Measurements from ENCODE around the gene LYRM9. TPM values are rescaled to one million over a fixed set of nuclear protein-coding genes. Genes with fewer than 3 reads are reported as not detected.

Gene LYRM9
- polyA plus RNA-seq, 1 donor (not counting 4 experiments of a cell fraction or from before 2014, with no cell fraction given): 3.0 TPM

GRCh38 chr17:27855454-27855853 lies 37.7 kb downstream of the LYRM9 start:
- no peaks in the 10 kb centered on the region for H3K36me3 ChIP-seq (ENCODE audit: control insufficient read depth in 2 of 2, extremely low read depth in 1 of 2, insufficient read depth in 2 of 2, low read length in 2 of 2)
- no peaks in the 10 kb centered on the region for H3K9me1 ChIP-seq (ENCODE audit: control insufficient read depth, extremely low read depth, insufficient read depth, low read length)
- H3K4me1 ChIP-seq (ENCODE audit: control insufficient read depth, extremely low read depth, insufficient read depth, low read length): no peaks in the 10 kb centered on the region
- H3K27ac ChIP-seq (ENCODE audit: control insufficient read depth, insufficient read depth, low read length): no peak overlapping the region
- H3K27me3 ChIP-seq (ENCODE audit: control insufficient read depth, extremely low read depth, insufficient read depth, low read length): peaks cover 13% of the 10 kb centered on the region
- H3K4me3 ChIP-seq (ENCODE audit: control insufficient read depth in 2 of 3, extremely low read depth in 1 of 3, insufficient read depth in 2 of 3, low read depth in 1 of 3, low read length in 3 of 3): no peak overlapping the region
- H3K4me2 ChIP-seq (ENCODE audit: control insufficient read depth, extremely low read depth, insufficient read depth, low read depth, low read length): no peak overlapping the region
- TF ChIP-seq CTCF (optimal IDR thresholded peaks at IDR 0.05 in 1 of 3, IDR thresholded peaks at IDR 0.05 in 1 of 3, conservative IDR thresholded peaks at IDR 0.05 in 1 of 3; ENCODE audit: extremely low read depth in 1 of 3, insufficient read depth in 2 of 3, low read length in 3 of 3) (no peak), EZH2 (IDR thresholded peaks at IDR 0.05; ENCODE audit: low read length) (no peak)
- DNase-seq (ENCODE audit: low read depth, low spot score): no peak
- no peaks in the 10 kb centered on the region for H4K20me1 ChIP-seq (ENCODE audit: control insufficient read depth, extremely low read depth, insufficient read depth, low read length)
- H2AFZ ChIP-seq (ENCODE audit: control insufficient read depth, low read length): no peak overlapping the region
- H3K79me2 ChIP-seq (ENCODE audit: control insufficient read depth, insufficient read depth, low read length): no peaks in the 10 kb centered on the region
- FAIRE-seq: no peak
- H3K9ac ChIP-seq (ENCODE audit: control insufficient read depth, extremely low read depth, insufficient read depth, low read length): no peak overlapping the region
- dilution Hi-C loops (cut with MboI; ENCODE audit: extremely low pct_ligation_motif_present, low sequenced_read_pairs): no loop called here
- H3K9me3 ChIP-seq (ENCODE audit: control insufficient read depth, low read depth, low read length): no peaks in the 10 kb centered on the region

- dilution Hi-C loops (cut with MboI; ENCODE audit: extremely low pct_ligation_motif_present, low sequenced_read_pairs): no loop called here
- peaks cover 13% of the 10 kb centered on the region for H3K27me3 ChIP-seq (ENCODE audit: control insufficient read depth, extremely low read depth, insufficient read depth, low read length)
- no peaks in the 10 kb centered on the region for H3K36me3 ChIP-seq (ENCODE audit: control insufficient read depth in 2 of 2, extremely low read depth in 1 of 2, insufficient read depth in 2 of 2, low read length in 2 of 2)
- no peak overlapping the region for H3K4me2 ChIP-seq (ENCODE audit: control insufficient read depth, extremely low read depth, insufficient read depth, low read depth, low read length)
- H3K79me2 ChIP-seq (ENCODE audit: control insufficient read depth, insufficient read depth, low read length): no peaks in the 10 kb centered on the region
- TF ChIP-seq CTCF (optimal IDR thresholded peaks at IDR 0.05 in 1 of 3, IDR thresholded peaks at IDR 0.05 in 1 of 3, conservative IDR thresholded peaks at IDR 0.05 in 1 of 3; ENCODE audit: extremely low read depth in 1 of 3, insufficient read depth in 2 of 3, low read length in 3 of 3): no peak
- TF ChIP-seq EZH2 (IDR thresholded peaks at IDR 0.05; ENCODE audit: low read length): no peak
- H2AFZ ChIP-seq (ENCODE audit: control insufficient read depth, low read length): no peak overlapping the region
- DNase-seq (ENCODE audit: low read depth, low spot score) (no peak), FAIRE-seq (no peak)
- H3K9ac ChIP-seq (ENCODE audit: control insufficient read depth, extremely low read depth, insufficient read depth, low read length): no peak overlapping the region
- no peaks in the 10 kb centered on the region for H3K9me1 ChIP-seq (ENCODE audit: control insufficient read depth, extremely low read depth, insufficient read depth, low read length)
- H3K27ac ChIP-seq (ENCODE audit: control insufficient read depth, insufficient read depth, low read length): no peak overlapping the region
- no peaks in the 10 kb centered on the region for H4K20me1 ChIP-seq (ENCODE audit: control insufficient read depth, extremely low read depth, insufficient read depth, low read length)
- no peaks in the 10 kb centered on the region for H3K4me1 ChIP-seq (ENCODE audit: control insufficient read depth, extremely low read depth, insufficient read depth, low read length)
- no peaks in the 10 kb centered on the region for H3K9me3 ChIP-seq (ENCODE audit: control insufficient read depth, low read depth, low read length)
- H3K4me3 ChIP-seq (ENCODE audit: control insufficient read depth in 2 of 3, extremely low read depth in 1 of 3, insufficient read depth in 2 of 3, low read depth in 1 of 3, low read length in 3 of 3): no peak overlapping the region
Observed at GRCh38 chr17:27854163-27854562, 39.0 kb downstream of the LYRM9 start.
